ENCODE data around the gene TEDC1.

TEDC1 gene

GRCh38 chr14:105525861-105526775 is 35.1 kb downstream of the TEDC1 start, which contains the start of gene TMEM121:
Gene TMEM121 (plus strand): TSS chr14:105526583. CDS start chr14:105528835, 2,252 bp downstream.
- TF ChIP-seq MAX (IDR thresholded peaks at IDR 0.05) (no peak), CREB1 (IDR thresholded peaks at IDR 0.05; ENCODE audit: low read depth) (no peak), EGR1 (IDR thresholded peaks at IDR 0.05) (peak; percentile 11; the same call in 1 of the 2 replicates), EP300 (IDR thresholded peaks at IDR 0.05; ENCODE audit: borderline replicate concordance) (no peak)

GRCh38 chr14:105526776-105527380 is 35.8 kb downstream of the TEDC1 start:
- TF ChIP-seq ZBTB7A (IDR thresholded peaks at IDR 0.05; ENCODE audit: low read depth) (peak; percentile 28; the same call in 1 of the 2 replicates), REST (IDR thresholded peaks at IDR 0.05; ENCODE audit: low read depth) (no peak), NFIC (IDR thresholded peaks at IDR 0.05) (no peak)

- no peak for TF ChIP-seq REST (IDR thresholded peaks at IDR 0.05; ENCODE audit: low read depth)
- no peak for TF ChIP-seq EGR1 (IDR thresholded peaks at IDR 0.05)
- no peak for TF ChIP-seq NFIC (IDR thresholded peaks at IDR 0.05)
- no peak for TF ChIP-seq RAD21 (IDR thresholded peaks at IDR 0.05; ENCODE audit: low read depth)
- no peak for TF ChIP-seq USF1 (IDR thresholded peaks at IDR 0.05)
- no peak for TF ChIP-seq TCF12 (IDR thresholded peaks at IDR 0.05; ENCODE audit: low read depth)
- no peak for TF ChIP-seq TAF1 (IDR thresholded peaks at IDR 0.05; ENCODE audit: low read depth)
- TF ChIP-seq CREB1 (IDR thresholded peaks at IDR 0.05; ENCODE audit: low read depth), result no peak
Measured at GRCh38 chr14:105527381-105527825, 36.4 kb downstream of the TEDC1 start.

- TF ChIP-seq CREB1 (IDR thresholded peaks at IDR 0.05; ENCODE audit: low read depth) (no peak), TCF12 (IDR thresholded peaks at IDR 0.05; ENCODE audit: low read depth) (no peak), EGR1 (IDR thresholded peaks at IDR 0.05) (no peak), RAD21 (IDR thresholded peaks at IDR 0.05; ENCODE audit: low read depth) (peak; percentile 87), MAX (IDR thresholded peaks at IDR 0.05) (peak; percentile 83), TEAD4 (IDR thresholded peaks at IDR 0.05) (no peak)
Measured at GRCh38 chr14:105527826-105528585, 37.0 kb downstream of the TEDC1 start.

- no peak for TF ChIP-seq USF1 (IDR thresholded peaks at IDR 0.05)
- no peak for TF ChIP-seq EGR1 (IDR thresholded peaks at IDR 0.05)
- no peak for TF ChIP-seq CEBPB (IDR thresholded peaks at IDR 0.05)
- TF ChIP-seq EP300 (IDR thresholded peaks at IDR 0.05; ENCODE audit: borderline replicate concordance), result no peak
- no peak for TF ChIP-seq CREB1 (IDR thresholded peaks at IDR 0.05; ENCODE audit: low read depth)
- no peak for TF ChIP-seq NFIC (IDR thresholded peaks at IDR 0.05)
- TF ChIP-seq TCF12 (IDR thresholded peaks at IDR 0.05; ENCODE audit: low read depth), result no peak
- TF ChIP-seq FOXM1 (IDR thresholded peaks at IDR 0.05; ENCODE audit: borderline replicate concordance, low read depth), result no peak
- TF ChIP-seq TEAD4 (IDR thresholded peaks at IDR 0.05), result no peak
- no peak for TF ChIP-seq REST (IDR thresholded peaks at IDR 0.05; ENCODE audit: low read depth)
- no peak for TF ChIP-seq ZBTB7A (IDR thresholded peaks at IDR 0.05; ENCODE audit: low read depth)
- TF ChIP-seq YY1 (IDR thresholded peaks at IDR 0.05; ENCODE audit: low read depth), result no peak
Measured at GRCh38 chr14:105528586-105529318, 37.7 kb downstream of the TEDC1 start.
